GM08714 (cell line): ENCODE measurements around the gene PLEK2.
"Not testable (repeated sequence)": the region's sequence is repeated elsewhere in the genome, so short reads cannot be mapped to it uniquely, and the experiment has no call there.

ENCODE experiments used
- H3K4me3 ChIP-seq: fragments of 200-500 bp; sonication (Bioruptor generic); 2 replicates; pipeline ENCODE4 v1.5.1; 2014; ENCODE audit warnings: mild to moderate bottlenecking, low read length, inconsistent platforms
- ZNF274 ChIP-seq: IDR thresholded peaks from 2 replicates; pipeline ENCODE4 v1.6.1; 2012; ENCODE audit warnings: mild to moderate bottlenecking, low read depth, low read length

The PLEK2 gene

DNA sequence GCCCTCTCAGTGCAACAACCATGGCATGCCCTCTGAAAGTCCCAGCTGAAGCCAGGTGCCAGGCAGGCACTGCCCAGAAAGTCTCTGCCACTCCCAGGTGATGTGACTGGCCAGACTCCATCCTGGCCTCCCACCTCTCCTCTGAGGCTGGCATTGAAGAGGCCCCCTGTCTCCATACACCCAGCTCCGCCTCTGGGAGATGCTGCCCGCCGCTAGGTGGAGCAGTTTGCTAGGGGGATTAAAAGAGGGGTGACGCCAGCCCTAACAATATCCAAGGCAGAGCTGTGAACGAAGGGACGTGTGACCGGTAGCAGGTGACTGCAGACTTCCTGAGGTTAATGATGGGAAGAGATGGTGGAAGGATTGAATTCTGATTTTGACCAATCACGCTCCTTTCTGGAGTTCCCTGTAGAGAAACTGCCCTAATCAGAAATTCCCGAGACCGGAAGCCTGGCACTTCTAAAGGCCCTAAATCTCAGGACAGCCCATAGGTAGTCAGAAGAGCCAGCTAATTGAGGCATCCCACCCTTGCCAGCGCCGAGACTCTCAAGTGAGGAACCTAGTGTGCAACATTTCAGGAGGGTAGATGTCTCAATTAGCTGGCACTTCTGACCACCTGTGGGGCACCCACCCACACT, 8.3 kb upstream of the PLEK2 start:
- TF ChIP-seq ZNF274: no peak
- H3K4me3 ChIP-seq: no peak overlapping the region

DNA sequence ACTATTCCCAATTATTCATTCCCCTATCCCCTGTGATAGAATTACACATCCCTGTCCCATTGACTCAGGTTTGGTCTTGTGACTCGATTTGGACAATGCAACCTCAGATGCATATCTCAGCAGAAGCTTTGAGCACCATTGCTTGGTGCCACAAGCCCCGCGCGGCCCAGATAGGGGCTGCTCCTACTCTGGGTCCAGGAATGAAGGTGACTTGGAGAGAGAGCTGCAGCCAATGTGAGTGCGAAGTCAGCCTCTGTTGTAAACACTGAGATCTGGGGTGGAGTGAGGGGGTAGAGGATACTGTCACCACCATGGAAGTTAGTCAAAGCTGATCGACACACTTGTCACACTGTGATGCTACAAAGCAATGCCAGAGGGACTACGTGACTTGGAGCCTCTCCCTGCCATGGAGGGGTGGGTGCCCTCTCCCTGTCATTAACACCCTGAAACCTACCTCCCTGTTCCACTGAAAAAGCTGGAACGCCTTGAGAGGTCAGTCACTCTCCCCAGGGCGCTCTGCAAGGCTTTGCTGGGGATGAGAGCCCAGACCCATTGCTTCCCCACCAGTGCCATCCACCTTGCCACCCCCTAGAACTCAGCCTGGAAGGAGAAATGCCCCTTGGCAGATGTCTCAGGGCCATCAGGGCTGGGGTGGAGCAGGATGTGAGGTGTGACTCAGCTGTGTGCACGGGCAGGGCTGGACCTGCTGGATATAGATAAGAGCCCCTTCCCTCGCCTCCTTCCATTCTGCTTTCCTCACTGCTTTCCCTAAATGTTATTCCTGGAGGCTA, 6.6 kb upstream of the PLEK2 start:
- H3K4me3 ChIP-seq: no peak overlapping the region

DNA sequence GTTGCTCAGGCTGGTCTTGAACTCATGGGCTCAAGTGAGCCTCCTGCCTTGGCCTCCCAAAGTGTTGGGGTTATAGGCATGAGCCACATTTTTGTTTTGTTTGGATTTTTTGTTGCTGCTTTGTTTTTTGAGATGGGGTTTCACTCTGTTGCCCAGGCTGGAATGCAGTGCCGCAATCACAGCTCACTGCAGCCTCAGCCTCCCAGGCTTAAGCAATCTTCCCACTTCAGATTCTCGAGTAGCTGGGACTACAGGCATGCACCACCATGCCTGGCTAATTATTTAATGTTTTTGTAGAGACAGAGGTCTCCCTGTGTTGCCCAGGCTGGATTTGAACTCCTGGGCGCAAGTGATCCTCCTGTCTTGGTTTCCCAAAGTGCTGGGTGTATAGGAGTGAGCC, 5.7 kb upstream of the PLEK2 start:
- H3K4me3 ChIP-seq: no peak overlapping the region
- no peak for TF ChIP-seq ZNF274

More for the DNA sequence above, 6.6 kb upstream of the PLEK2 start:
- no peak for TF ChIP-seq ZNF274

DNA sequence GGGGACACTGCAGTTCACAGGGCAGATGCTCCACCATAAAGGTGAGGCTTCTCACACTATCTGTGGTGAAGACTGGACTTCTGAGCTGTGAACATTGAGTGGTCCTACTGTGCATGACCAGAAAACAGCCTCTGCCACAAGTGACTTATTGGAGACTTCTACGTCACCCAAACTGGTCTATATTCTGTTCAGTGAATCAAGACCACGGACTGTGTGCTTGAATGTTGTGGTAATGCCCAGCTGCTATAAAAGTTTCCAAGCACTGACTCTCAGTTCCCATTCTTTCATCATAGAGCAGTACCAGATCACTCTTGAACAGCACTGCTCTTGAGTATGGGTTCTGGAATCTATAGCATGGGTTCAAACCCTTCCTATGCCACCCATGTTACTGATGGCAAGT, 4.8 kb upstream of the PLEK2 start:
- no peak overlapping the region for H3K4me3 ChIP-seq
- no peak for TF ChIP-seq ZNF274

DNA sequence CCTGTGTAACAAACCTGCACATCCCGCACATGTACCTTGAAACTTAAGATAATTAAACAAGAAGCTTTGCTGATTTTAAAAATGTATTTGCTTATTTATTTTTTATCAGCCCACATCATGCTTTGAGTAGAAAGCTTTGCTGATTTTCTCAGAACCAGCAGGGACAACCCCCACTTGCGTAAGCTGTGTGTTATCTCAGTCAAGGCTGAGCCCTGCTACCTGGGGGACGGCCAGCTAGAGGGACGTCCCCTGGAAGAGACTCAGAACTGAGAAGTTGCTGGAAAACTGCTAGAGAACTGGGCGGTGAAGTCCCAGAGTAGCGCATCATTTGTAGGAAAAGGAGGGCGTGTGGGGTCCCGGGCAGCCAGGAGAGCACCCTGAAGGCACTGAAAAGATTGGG, 4.1 kb upstream of the PLEK2 start:
- TF ChIP-seq ZNF274: no peak
- no peak overlapping the region for H3K4me3 ChIP-seq

DNA sequence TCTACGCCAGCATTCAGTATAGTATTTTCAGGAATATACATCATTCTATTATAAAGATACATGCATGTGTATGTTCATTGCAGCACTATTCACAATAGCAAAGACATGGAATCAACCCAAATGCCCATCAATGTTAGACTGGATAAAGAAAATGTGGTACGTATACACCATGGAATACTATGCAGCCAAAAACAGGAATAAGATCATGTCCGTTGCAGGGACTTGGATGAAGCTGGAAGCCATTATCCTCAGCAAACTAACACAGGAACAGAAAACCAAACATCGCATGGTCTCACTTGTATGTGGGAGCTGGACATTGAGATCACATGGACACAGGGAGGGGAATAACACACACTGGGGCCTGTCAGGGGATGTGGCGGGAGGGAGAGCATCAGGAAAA, 3.6 kb upstream of the PLEK2 start:
- H3K4me3 ChIP-seq: not testable (repeated sequence)

DNA sequence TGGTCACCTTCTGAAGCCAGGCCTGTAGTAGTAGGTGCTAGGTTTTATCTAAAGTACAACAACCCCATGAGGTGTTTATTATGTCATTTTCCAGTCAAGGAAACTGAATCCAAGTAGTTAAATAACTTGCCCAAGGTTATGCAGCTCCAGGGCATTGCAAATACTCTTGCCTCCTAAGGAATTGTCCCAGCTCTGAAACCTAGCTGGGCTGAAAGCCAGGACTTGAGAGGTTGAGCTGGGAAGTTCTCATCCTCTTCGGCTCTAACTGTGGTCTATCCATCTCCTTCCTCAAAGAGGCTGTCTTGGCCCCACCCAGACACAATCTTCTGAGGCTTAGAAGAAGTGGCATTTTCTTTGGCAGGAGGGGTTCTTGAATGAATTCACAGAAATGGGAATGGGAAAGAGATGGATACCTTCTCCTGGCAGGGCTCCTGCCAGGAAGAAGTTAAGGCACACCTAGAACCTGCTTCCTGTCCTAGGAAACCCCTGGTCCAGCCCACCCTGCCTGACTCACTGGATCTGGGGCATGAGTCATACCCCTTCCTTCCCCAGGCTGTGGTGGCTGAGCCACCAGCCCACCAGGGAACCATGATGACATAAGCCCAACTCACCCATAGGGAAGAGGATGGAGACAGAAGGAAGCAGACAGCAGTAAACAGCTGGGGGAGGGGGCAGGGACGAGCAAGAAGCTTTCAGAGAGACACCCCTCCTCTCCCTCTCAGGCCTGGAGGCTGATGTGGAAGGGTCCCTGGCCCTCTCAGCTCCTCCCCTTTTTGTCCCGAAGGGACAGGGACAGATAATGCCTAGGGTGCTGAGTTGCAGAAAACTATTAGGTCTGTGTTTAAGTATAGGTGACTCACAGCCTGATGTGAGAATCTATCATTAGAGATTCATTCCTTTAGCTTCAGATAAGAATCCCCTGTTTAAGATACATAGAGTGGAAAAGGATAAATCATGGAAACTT, 2.1 kb upstream of the PLEK2 start:
- no peak overlapping the region for H3K4me3 ChIP-seq
- no peak for TF ChIP-seq ZNF274

DNA sequence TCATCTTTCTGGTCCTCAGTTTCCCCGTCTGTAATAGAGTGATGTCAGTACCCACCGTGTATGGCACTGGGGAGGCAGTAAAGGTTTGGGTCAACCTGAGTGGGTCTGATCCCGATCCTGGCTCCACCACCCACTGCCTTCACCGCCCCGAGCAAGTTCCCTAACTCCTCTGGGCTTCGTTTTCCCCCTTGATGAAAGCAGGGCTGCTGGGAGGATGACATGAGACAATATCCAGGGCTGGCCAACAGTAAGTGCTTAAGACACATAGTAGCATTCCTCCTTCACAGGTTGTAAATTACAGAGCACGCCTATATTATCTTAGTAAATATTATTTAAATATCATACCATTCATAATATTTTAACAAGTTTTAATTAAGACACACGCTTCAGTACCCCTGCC, 595 bp downstream of the PLEK2 start:
- no peak overlapping the region for H3K4me3 ChIP-seq
- no peak for TF ChIP-seq ZNF274

DNA sequence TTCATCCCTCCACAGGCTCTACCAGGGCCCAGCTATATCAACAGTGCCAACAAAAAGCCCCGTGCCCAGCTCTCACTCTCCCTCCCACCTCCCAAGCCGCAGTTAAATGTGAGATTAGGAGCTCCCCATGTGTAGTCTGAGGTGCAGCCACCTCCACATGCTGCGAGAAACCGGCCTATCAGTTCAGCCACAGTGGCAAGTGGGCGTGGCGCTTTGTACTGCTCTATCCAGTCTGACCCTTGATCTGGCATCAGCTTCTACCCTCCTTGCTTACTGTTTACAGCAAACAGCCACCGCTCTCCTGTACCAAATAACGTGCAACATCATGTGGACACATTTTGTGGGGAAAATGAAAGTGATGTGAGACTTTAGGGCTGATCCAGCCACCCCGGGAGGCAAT, 1.7 kb downstream of the PLEK2 start:
- no peak for TF ChIP-seq ZNF274
- no peak overlapping the region for H3K4me3 ChIP-seq

DNA sequence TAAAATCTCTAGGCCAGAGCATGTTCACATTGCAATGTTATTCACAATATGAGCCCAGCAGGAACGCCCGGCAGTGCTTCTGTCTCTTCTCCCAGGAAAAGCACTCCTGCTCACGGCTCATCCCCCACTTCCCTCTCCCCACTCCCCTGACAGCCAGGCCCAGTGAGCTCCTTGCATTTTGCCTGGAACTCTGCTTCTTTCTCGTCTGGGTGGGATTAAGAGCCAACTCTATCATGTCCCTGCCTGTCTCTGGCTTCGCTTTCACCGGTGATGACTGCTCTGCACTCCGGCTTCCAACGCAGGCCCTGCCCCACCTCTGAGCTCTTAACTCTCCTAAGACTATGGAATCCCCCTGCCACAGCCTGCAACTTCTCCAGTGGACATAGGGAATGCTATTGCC, 2.5 kb downstream of the PLEK2 start:
- no peak overlapping the region for H3K4me3 ChIP-seq
- no peak for TF ChIP-seq ZNF274

DNA sequence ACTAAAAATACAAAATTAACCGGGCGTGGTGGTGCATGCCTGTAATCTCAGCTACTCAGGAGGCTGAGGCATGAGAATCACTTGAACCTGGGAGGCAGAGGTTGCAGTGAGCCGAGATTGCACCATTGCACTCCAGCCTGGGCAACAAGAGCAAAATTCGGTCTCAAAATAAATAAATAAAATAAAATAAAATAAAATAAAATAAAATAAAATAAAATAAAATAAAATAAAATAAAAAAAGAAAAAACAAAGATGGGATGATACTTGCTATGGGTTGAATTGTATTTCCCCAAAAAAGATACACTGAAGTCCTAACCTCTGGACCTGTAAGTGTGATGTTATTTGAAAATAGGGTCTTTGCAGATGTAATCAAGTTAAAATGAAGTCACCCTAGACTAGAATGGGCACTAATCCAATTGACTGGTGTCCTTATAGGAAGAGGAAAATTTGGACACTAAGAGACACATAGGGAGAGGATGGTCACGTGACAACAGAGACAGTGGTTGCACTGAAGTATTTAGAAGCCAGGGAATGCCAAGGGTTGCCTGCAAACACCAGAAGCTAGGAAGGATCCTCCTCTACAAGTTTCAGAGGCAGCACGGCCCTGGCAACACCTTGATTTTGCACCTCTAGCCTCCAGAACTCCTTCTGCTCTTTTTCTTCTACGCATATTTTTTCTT, 3.7 kb downstream of the PLEK2 start:
- not testable (repeated sequence) for H3K4me3 ChIP-seq

DNA sequence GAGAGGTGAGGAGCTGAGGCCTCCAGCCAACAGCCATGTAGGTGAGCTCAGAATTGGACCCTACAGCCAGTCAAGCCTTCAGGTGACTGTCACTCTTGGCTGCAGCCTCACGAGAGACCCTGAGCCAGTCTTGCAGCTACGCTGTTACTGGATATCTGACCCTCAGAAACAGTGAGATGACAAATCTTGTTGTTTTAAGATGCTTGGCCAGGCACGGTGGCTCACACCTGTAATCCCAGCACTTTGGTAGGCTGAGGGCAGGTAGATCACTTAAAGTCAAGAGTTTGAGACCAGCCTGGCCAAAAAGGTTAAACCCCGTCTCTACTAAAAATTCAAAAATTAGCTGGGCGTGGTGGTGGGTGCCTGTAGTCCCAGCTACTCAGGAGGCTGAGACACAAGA, 6.2 kb downstream of the PLEK2 start:
- no peak overlapping the region for H3K4me3 ChIP-seq
- no peak for TF ChIP-seq ZNF274

DNA sequence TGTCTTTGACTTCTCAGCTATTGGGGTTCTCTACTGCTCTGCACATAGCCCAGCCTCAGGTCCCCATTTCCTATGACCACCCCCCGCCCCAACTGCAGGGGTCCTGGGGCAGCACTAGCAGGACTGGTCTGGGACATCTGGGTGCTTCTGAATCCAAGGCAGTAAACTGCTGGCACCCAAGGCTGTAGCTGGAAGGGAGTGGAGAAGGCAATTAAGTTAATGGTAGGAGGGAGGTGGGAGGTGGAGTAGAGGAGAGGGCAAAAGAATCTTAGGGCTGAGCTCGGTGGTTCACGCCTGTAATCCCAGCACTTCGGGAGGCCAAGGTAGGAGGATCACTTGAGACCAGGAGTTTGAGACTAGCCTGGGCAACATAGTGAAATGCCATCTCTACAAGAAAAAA, 11.5 kb downstream of the PLEK2 start:
- no peak for TF ChIP-seq ZNF274
- H3K4me3 ChIP-seq: no peak overlapping the region

DNA sequence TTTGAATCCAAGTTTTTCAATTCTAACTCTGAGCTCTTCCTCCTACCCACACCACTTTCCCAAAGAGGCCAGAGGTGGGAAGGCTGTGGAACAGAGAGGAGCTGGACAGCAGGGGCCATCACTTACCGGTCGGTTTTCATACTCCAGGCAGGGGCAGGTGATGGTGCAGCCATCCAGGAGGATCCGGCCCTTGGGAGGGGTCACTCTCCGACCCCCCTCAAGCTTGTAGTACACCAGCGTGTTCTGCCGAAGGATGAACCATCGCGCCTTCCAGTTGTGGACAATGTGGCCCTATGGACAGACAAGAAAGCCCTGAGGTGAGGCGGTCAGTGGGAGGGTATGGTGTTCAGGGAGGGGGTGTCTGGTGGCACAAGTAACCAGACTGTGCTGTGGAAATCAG, 14.4 kb downstream of the PLEK2 start:
- no peak for TF ChIP-seq ZNF274
- no peak overlapping the region for H3K4me3 ChIP-seq
